NOMO-1 treated with dmso at 0.1 percent for 144 hours (cell line): Measurements from ENCODE around the gene TUBGCP5.
"Not testable (repeated sequence)": the region's sequence is repeated elsewhere in the genome, so short reads cannot be mapped to it uniquely, and the experiment has no call there.

Experiments
- DNase-seq: peaks from one replicate; lab custom pipeline; 2025; ENCODE audit not compliant: unreplicated experiment; lab: John Stamatoyannopoulos, UW

TUBGCP5 gene

GRCh38 chr15:23043535-23043934 is 4.2 kb upstream of the TUBGCP5 start:
- DNase-seq: not testable (repeated sequence)

GRCh38 chr15:23041736-23042135 is 2.4 kb upstream of the TUBGCP5 start:
- DNase-seq: not testable (repeated sequence)

- peak; percentile 65 for DNase-seq
Measured at GRCh38 chr15:23039917-23040281, 530 bp upstream of the TUBGCP5 start.

- DNase-seq: peak; percentile 47
Measured at GRCh38 chr15:23038726-23039142, 635 bp downstream of the TUBGCP5 start.

- DNase-seq: no peak
Measured at GRCh38 chr15:23035964-23036566, 3.3 kb downstream of the TUBGCP5 start.

GRCh38 chr15:23033979-23034378 is 5.4 kb downstream of the TUBGCP5 start:
- no peak for DNase-seq

GRCh38 chr15:23026218-23026617 is 13.2 kb downstream of the TUBGCP5 start:
- DNase-seq: no peak

GRCh38 chr15:23022156-23022555 is 17.2 kb downstream of the TUBGCP5 start:
- no peak for DNase-seq

GRCh38 chr15:23014394-23015000 is 24.9 kb downstream of the TUBGCP5 start:
- no peak for DNase-seq

GRCh38 chr15:23013681-23014080 is 25.7 kb downstream of the TUBGCP5 start:
- no peak for DNase-seq

- not testable (repeated sequence) for DNase-seq
Measured at GRCh38 chr15:23012616-23013015, 26.8 kb downstream of the TUBGCP5 start.

GRCh38 chr15:23003736-23004135 is 35.6 kb downstream of the TUBGCP5 start:
- no peak for DNase-seq

GRCh38 chr15:23002920-23003319 is 36.4 kb downstream of the TUBGCP5 start:
- no peak for DNase-seq

GRCh38 chr15:22995795-22996194 is 43.6 kb downstream of the TUBGCP5 start:
- DNase-seq: no peak

- no peak for DNase-seq
Measured at GRCh38 chr15:22992024-22992326, 47.4 kb downstream of the TUBGCP5 start.

GRCh38 chr15:22989576-22990477 is 49.5 kb downstream of the TUBGCP5 start:
- no peak for DNase-seq

GRCh38 chr15:22988811-22989210 is 50.6 kb downstream of the TUBGCP5 start:
- DNase-seq: no peak

- DNase-seq: not testable (repeated sequence)
Measured at GRCh38 chr15:22981931-22982330, 57.4 kb downstream of the TUBGCP5 start.

GRCh38 chr15:22981051-22981840 is 58.1 kb downstream of the TUBGCP5 start:
- no peak for DNase-seq

GRCh38 chr15:22980189-22981050 is 58.9 kb downstream of the TUBGCP5 start, which contains the start of gene CYFIP1:
Gene CYFIP1 (minus strand): TSS chr15:22980368. CDS start chr15:22947285, 33,083 bp downstream.
- no peak for DNase-seq
